Loucy (cell line): ENCODE results near the gene RBM39.
"Not testable (repeated sequence)": the region's sequence is repeated elsewhere in the genome, so short reads cannot be mapped to it uniquely, and the experiment has no call there.

ENCODE experiments used
- H2AFZ ChIP-seq: fragments of 200-600 bp; sonication (generic); 2 replicates; pipeline ENCODE4 v1.6.0; 2016; ENCODE audit warnings: antibody characterized with exemption, mild to moderate bottlenecking, low read length, moderate library complexity
- H3F3A ChIP-seq: fragments of 200-600 bp; 2 replicates; pipeline ENCODE4 v1.6.0; 2016; ENCODE audit warnings: antibody characterized with exemption, low read depth, mild to moderate bottlenecking
- H3K27me3 ChIP-seq: fragments of 200-600 bp; sonication (generic); 2 replicates; pipeline ENCODE4 v1.6.1; 2014; ENCODE audit warnings: low read length, mild to moderate bottlenecking; ENCODE audit not compliant: insufficient read depth, poor library complexity, severe bottlenecking
- H3K36me3 ChIP-seq: fragments of 200-600 bp; sonication (generic); 2 replicates; pipeline ENCODE4 v1.6.1; 2016; ENCODE audit warnings: low read length; ENCODE audit not compliant: insufficient read depth
- H3K4me1 ChIP-seq: fragments of 200-600 bp; sonication (generic); 2 replicates; pipeline ENCODE4 v1.5.1; 2014; ENCODE audit warnings: low read length, mild to moderate bottlenecking; ENCODE audit not compliant: insufficient read depth, poor library complexity, severe bottlenecking
- H3K4me2 ChIP-seq: fragments of 200-600 bp; sonication (generic); 2 replicates; pipeline ENCODE4 v1.6.0; 2014; ENCODE audit warnings: antibody characterized with exemption, low read length, low read depth, mild to moderate bottlenecking; ENCODE audit not compliant: poor library complexity, severe bottlenecking
- H3K4me3 ChIP-seq: fragments of 200-600 bp; sonication (generic); 2 replicates; pipeline ENCODE4 v1.5.1; 2014; ENCODE audit warnings: low read length, mild to moderate bottlenecking, mixed read lengths; ENCODE audit not compliant: poor library complexity, severe bottlenecking
- H3K79me2 ChIP-seq: fragments of 200-600 bp; sonication (generic); 2 replicates; pipeline ENCODE4 v1.6.1; 2014; ENCODE audit warnings: low read length; ENCODE audit not compliant: insufficient read depth
- H3K9ac ChIP-seq: fragments of 200-600 bp; sonication (generic); 2 replicates; pipeline ENCODE4 v1.6.0; 2014; ENCODE audit warnings: mild to moderate bottlenecking, low read depth, low read length, moderate library complexity; ENCODE audit not compliant: poor library complexity, severe bottlenecking
- H3K9me2 ChIP-seq: fragments of 200-600 bp; sonication (generic); replicated peaks from 2 replicates; pipeline ENCODE4 v1.6.1; 2016; ENCODE audit warnings: low read depth, low read length, mixed read lengths
- H3K9me3 ChIP-seq: fragments of 200-600 bp; sonication (generic); 2 replicates; pipeline ENCODE4 v1.6.1; 2014; ENCODE audit warnings: mild to moderate bottlenecking, antibody characterized with exemption, low read length, low read depth; ENCODE audit not compliant: insufficient read depth
- H4K20me1 ChIP-seq: fragments of 200-600 bp; sonication (generic); 2 replicates; pipeline ENCODE4 v1.6.0; 2014; ENCODE audit warnings: antibody characterized with exemption, low read length, mild to moderate bottlenecking; ENCODE audit not compliant: insufficient read depth, poor library complexity, severe bottlenecking
- CTCF ChIP-seq: fragments of 200-600 bp; sonication (generic); conservative IDR thresholded peaks from 2 replicates; pipeline ENCODE4 v1.5.1; 2014; ENCODE audit warnings: mild to moderate bottlenecking, antibody characterized with exemption, low read length
- EZH2phosphoT487 ChIP-seq: fragments of 200-600 bp; IDR thresholded peaks from 2 replicates; pipeline ENCODE4 v1.6.1; 2018; ENCODE audit warnings: antibody characterized with exemption, mild to moderate bottlenecking, moderate library complexity, borderline replicate concordance

Gene RBM39

GRCh38 chr20:35788796-35789195 is 46.7 kb upstream of the RBM39 start:
- no peak overlapping the region for H3K4me3 ChIP-seq
- H3F3A ChIP-seq, result no peaks in the 10 kb centered on the region
- no peaks in the 10 kb centered on the region for H3K36me3 ChIP-seq
- no peaks in the 10 kb centered on the region for H3K4me1 ChIP-seq
- H3K79me2 ChIP-seq, result peaks cover 39% of the 10 kb centered on the region; the same call in 1 of the 2 replicates
- no peaks in the 10 kb centered on the region for H4K20me1 ChIP-seq
- H3K4me2 ChIP-seq, result no peak overlapping the region
- no peak for TF ChIP-seq CTCF
- no peak for TF ChIP-seq EZH2phosphoT487
- no peak overlapping the region for H2AFZ ChIP-seq
- H3K27me3 ChIP-seq, result no peaks in the 10 kb centered on the region
- no peaks in the 10 kb centered on the region for H3K9me3 ChIP-seq
- no peaks in the 10 kb centered on the region for H3K9me2 ChIP-seq
- H3K9ac ChIP-seq, result no peak overlapping the region

GRCh38 chr20:35785541-35785940 is 43.5 kb upstream of the RBM39 start:
- H3K4me2 ChIP-seq, H3K4me3 ChIP-seq, H3F3A ChIP-seq, H3K9me2 ChIP-seq, H4K20me1 ChIP-seq, H2AFZ ChIP-seq, H3K9ac ChIP-seq, H3K9me3 ChIP-seq, H3K4me1 ChIP-seq, H3K27me3 ChIP-seq, H3K36me3 ChIP-seq: not testable (repeated sequence)
- peaks cover 54% of the 10 kb centered on the region; the same call in 1 of the 2 replicates for H3K79me2 ChIP-seq

- peaks cover 58% of the 10 kb centered on the region; the same call in 1 of the 2 replicates for H3K79me2 ChIP-seq
- not testable (repeated sequence) for H3K36me3 ChIP-seq, H4K20me1 ChIP-seq
These were observed 41.8 kb upstream of the RBM39 start for GRCh38 chr20:35783811-35784210.

GRCh38 chr20:35776513-35777101 is 34.5 kb upstream of the RBM39 start:
- TF ChIP-seq EZH2phosphoT487 (no peak), CTCF (no peak)
- no peak overlapping the region for H2AFZ ChIP-seq
- peak overlapping the region; percentile 53 for H3K4me2 ChIP-seq
- no peaks in the 10 kb centered on the region for H3K27me3 ChIP-seq
- H3F3A ChIP-seq, result no peaks in the 10 kb centered on the region; the same call in 1 of the 2 replicates
- peaks cover 88% of the 10 kb centered on the region for H3K79me2 ChIP-seq
- H3K9me3 ChIP-seq, result no peaks in the 10 kb centered on the region
- no peaks in the 10 kb centered on the region for H3K36me3 ChIP-seq
- peaks cover 33% of the 10 kb centered on the region for H4K20me1 ChIP-seq
- H3K4me1 ChIP-seq, result peaks cover 46% of the 10 kb centered on the region
- peak overlapping the region; percentile 13 for H3K9ac ChIP-seq
- H3K4me3 ChIP-seq, result peak overlapping the region; percentile 19
- no peaks in the 10 kb centered on the region for H3K9me2 ChIP-seq

More at GRCh38 chr20:35783811-35784210, 41.8 kb upstream of the RBM39 start:
- H3K9me2 ChIP-seq, H3K9me3 ChIP-seq, H3K27me3 ChIP-seq, H2AFZ ChIP-seq, H3K4me2 ChIP-seq, H3F3A ChIP-seq, H3K4me3 ChIP-seq, H3K4me1 ChIP-seq, H3K9ac ChIP-seq: not testable (repeated sequence)
